Measurements from ENCODE around the gene DMD.

- TF ChIP-seq POLR2AphosphoS5 (IDR thresholded peaks at IDR 0.05) (no peak), POLR2A (IDR thresholded peaks at IDR 0.05) (no peak)
These were observed 672.8 kb downstream of the DMD start for GRCh38 chrX:32538554-32538953.
